Measurements from ENCODE around the gene BACE1. TPM values are rescaled to one million over a fixed set of nuclear protein-coding genes. Genes with fewer than 3 reads are reported as not detected.
"Not testable (repeated sequence)": the region's sequence is repeated elsewhere in the genome, so short reads cannot be mapped to it uniquely, and the experiment has no call there.

BACE1 gene
- total RNA-seq, 1 donor from 2014 or later = 78.2 TPM

- peak overlapping the region; percentile 73 for H3K27ac Mint-ChIP-seq
- H3K27me3 Mint-ChIP-seq = no peaks in the 10 kb centered on the region
- DNase-seq (ENCODE audit: low spot score, unreplicated experiment) = no peak
- no peaks in the 10 kb centered on the region for H3K4me1 Mint-ChIP-seq (ENCODE audit: low read depth)
- no peak overlapping the region for H3K4me3 Mint-ChIP-seq (ENCODE audit: low read depth)
- H3K36me3 Mint-ChIP-seq (ENCODE audit: insufficient read depth) = peaks cover 33% of the 10 kb centered on the region
- peaks cover 3% of the 10 kb centered on the region for H3K9me3 Mint-ChIP-seq (ENCODE audit: low read depth)
- TF ChIP-seq, protein P1, sequence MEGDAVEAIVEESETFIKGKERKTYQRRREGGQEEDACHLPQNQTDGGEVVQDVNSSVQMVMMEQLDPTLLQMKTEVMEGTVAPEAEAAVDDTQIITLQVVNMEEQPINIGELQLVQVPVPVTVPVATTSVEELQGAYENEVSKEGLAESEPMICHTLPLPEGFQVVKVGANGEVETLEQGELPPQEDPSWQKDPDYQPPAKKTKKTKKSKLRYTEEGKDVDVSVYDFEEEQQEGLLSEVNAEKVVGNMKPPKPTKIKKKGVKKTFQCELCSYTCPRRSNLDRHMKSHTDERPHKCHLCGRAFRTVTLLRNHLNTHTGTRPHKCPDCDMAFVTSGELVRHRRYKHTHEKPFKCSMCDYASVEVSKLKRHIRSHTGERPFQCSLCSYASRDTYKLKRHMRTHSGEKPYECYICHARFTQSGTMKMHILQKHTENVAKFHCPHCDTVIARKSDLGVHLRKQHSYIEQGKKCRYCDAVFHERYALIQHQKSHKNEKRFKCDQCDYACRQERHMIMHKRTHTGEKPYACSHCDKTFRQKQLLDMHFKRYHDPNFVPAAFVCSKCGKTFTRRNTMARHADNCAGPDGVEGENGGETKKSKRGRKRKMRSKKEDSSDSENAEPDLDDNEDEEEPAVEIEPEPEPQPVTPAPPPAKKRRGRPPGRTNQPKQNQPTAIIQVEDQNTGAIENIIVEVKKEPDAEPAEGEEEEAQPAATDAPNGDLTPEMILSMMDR (IDR thresholded peaks at IDR 0.05; ENCODE audit: unreplicated experiment) = no peak
Measured at GRCh38 chr11:117278347-117278746, 37.7 kb downstream of the BACE1 start.

- peaks cover 3% of the 10 kb centered on the region for H3K4me1 Mint-ChIP-seq (ENCODE audit: low read depth)
- no peak for DNase-seq (ENCODE audit: low spot score, unreplicated experiment)
- peaks cover 8% of the 10 kb centered on the region for H3K9me3 Mint-ChIP-seq (ENCODE audit: low read depth)
- peaks cover 26% of the 10 kb centered on the region for H3K36me3 Mint-ChIP-seq (ENCODE audit: insufficient read depth)
- H3K27ac Mint-ChIP-seq = no peak overlapping the region
- no peak overlapping the region for H3K4me3 Mint-ChIP-seq (ENCODE audit: low read depth)
- TF ChIP-seq, protein P1 (IDR thresholded peaks at IDR 0.05; ENCODE audit: unreplicated experiment) = no peak
- no peaks in the 10 kb centered on the region for H3K27me3 Mint-ChIP-seq
Measured at GRCh38 chr11:117273550-117274289, 42.3 kb downstream of the BACE1 start.

- H3K4me1 Mint-ChIP-seq (ENCODE audit: low read depth); H3K27ac Mint-ChIP-seq; H3K9me3 Mint-ChIP-seq (ENCODE audit: low read depth); H3K27me3 Mint-ChIP-seq; DNase-seq (ENCODE audit: low spot score, unreplicated experiment); H3K4me3 Mint-ChIP-seq (ENCODE audit: low read depth): not testable (repeated sequence)
- peaks cover 30% of the 10 kb centered on the region for H3K36me3 Mint-ChIP-seq (ENCODE audit: insufficient read depth)
Measured at GRCh38 chr11:117272175-117272574, 43.9 kb downstream of the BACE1 start.

GRCh38 chr11:117271208-117271607 is 44.8 kb downstream of the BACE1 start:
- no peak overlapping the region for H3K4me3 Mint-ChIP-seq (ENCODE audit: low read depth)
- H3K27ac Mint-ChIP-seq = peak overlapping the region; percentile 75
- no peak for DNase-seq (ENCODE audit: low spot score, unreplicated experiment)
- no peaks in the 10 kb centered on the region for H3K27me3 Mint-ChIP-seq
- TF ChIP-seq, protein P1 (IDR thresholded peaks at IDR 0.05; ENCODE audit: unreplicated experiment) = no peak
- peaks cover 8% of the 10 kb centered on the region for H3K9me3 Mint-ChIP-seq (ENCODE audit: low read depth)
- peaks cover 34% of the 10 kb centered on the region for H3K36me3 Mint-ChIP-seq (ENCODE audit: insufficient read depth)
- H3K4me1 Mint-ChIP-seq (ENCODE audit: low read depth) = peaks cover 4% of the 10 kb centered on the region

GRCh38 chr11:117269856-117270255 is 46.2 kb downstream of the BACE1 start:
- Mint-ChIP-seq H3K4me3 (ENCODE audit: low read depth) (no peak overlapping the region), H3K9me3 (ENCODE audit: low read depth) (peaks cover 8% of the 10 kb centered on the region), H3K27ac (no peak overlapping the region), H3K4me1 (ENCODE audit: low read depth) (peaks cover 4% of the 10 kb centered on the region), H3K36me3 (ENCODE audit: insufficient read depth) (peaks cover 33% of the 10 kb centered on the region), H3K27me3 (no peaks in the 10 kb centered on the region)
- no peak for DNase-seq (ENCODE audit: low spot score, unreplicated experiment)
- TF ChIP-seq, protein P1 (IDR thresholded peaks at IDR 0.05; ENCODE audit: unreplicated experiment) = no peak

- TF ChIP-seq, protein P1 (IDR thresholded peaks at IDR 0.05; ENCODE audit: unreplicated experiment) = no peak
- no peak for DNase-seq (ENCODE audit: low spot score, unreplicated experiment)
- H3K27me3 Mint-ChIP-seq = no peaks in the 10 kb centered on the region
- peaks cover 25% of the 10 kb centered on the region for H3K36me3 Mint-ChIP-seq (ENCODE audit: insufficient read depth)
- no peak overlapping the region for H3K27ac Mint-ChIP-seq
- peaks cover 1% of the 10 kb centered on the region for H3K4me1 Mint-ChIP-seq (ENCODE audit: low read depth)
- H3K4me3 Mint-ChIP-seq (ENCODE audit: low read depth) = no peak overlapping the region
- no peaks in the 10 kb centered on the region for H3K9me3 Mint-ChIP-seq (ENCODE audit: low read depth)
Measured at GRCh38 chr11:117265745-117266144, 50.3 kb downstream of the BACE1 start.

GRCh38 chr11:117264624-117265323 is 51.3 kb downstream of the BACE1 start:
- DNase-seq (ENCODE audit: low spot score, unreplicated experiment); H3K4me3 Mint-ChIP-seq (ENCODE audit: low read depth); H3K4me1 Mint-ChIP-seq (ENCODE audit: low read depth); H3K27ac Mint-ChIP-seq; H3K9me3 Mint-ChIP-seq (ENCODE audit: low read depth); H3K27me3 Mint-ChIP-seq: not testable (repeated sequence)
- H3K36me3 Mint-ChIP-seq (ENCODE audit: insufficient read depth) = peaks cover 28% of the 10 kb centered on the region

Measured in progenitor cell of endocrine pancreas (in vitro differentiated cells).